Astrocyte (in vitro differentiated cells and primary cell): Measurements from ENCODE around the gene LRRC75A.

Experiments
- EZH2 ChIP-seq: IDR thresholded peaks from 2 replicates; pipeline ENCODE4 v1.6.1; 2012; ENCODE audit warnings: mild to moderate bottlenecking, low read length, inconsistent platforms; ENCODE audit not compliant: insufficient read depth
- TF ChIP-seq, protein P1 (sequence below): IDR thresholded peaks from 2 replicates; pipeline ENCODE4 v1.5.1; 2011; ENCODE audit warnings: low read depth, mild to moderate bottlenecking, inconsistent platforms, low read length, moderate library complexity; ENCODE audit not compliant: insufficient read depth

DNA sequence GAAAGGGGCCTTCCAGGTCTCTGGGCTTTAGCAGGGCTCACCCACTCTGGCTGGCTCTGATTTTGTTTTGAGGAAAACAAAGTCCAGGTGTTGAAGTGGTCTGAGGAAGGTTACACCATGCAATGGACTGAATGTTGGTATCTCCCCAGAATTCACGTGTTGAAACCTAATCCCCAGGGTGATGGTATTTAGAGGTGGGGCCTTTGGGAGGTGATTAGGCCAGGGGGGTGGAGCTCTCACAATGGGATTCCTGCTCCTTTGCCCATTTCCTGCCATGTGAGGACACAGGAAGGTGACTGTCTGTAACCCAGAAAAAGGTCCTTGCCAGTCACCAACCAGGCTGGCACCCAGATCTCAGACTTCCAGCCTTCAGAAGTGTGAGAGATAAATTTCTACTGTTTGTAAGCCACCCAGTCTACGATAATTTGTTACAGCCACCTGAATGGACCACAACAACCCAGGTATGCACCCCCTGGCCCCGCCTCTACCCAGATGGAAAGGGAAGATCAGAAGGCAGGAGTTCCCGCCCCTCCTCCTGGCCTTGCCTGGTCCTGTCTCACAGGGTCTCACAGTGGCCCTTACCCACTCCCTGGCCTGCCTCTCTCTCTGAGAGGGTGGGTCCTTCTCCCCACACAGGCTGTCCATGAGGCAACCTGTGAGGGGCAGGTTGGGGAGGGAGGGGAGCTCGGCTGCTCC is 32.0 kb downstream of the LRRC75A start:
- TF ChIP-seq, protein P1, sequence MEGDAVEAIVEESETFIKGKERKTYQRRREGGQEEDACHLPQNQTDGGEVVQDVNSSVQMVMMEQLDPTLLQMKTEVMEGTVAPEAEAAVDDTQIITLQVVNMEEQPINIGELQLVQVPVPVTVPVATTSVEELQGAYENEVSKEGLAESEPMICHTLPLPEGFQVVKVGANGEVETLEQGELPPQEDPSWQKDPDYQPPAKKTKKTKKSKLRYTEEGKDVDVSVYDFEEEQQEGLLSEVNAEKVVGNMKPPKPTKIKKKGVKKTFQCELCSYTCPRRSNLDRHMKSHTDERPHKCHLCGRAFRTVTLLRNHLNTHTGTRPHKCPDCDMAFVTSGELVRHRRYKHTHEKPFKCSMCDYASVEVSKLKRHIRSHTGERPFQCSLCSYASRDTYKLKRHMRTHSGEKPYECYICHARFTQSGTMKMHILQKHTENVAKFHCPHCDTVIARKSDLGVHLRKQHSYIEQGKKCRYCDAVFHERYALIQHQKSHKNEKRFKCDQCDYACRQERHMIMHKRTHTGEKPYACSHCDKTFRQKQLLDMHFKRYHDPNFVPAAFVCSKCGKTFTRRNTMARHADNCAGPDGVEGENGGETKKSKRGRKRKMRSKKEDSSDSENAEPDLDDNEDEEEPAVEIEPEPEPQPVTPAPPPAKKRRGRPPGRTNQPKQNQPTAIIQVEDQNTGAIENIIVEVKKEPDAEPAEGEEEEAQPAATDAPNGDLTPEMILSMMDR, result no peak
- TF ChIP-seq EZH2, result no peak
